GM18498 (cell line): ENCODE data around the gene PHOSPHO2.
"Not testable (repeated sequence)": the region's sequence is repeated elsewhere in the genome, so short reads cannot be mapped to it uniquely, and the experiment has no call there.

Source experiments
- ATAC-seq: cut with Tn5 transposase; IDR thresholded peaks from one replicate; pipeline ENCODE4 v1.9.1; 2021; ENCODE audit warnings: mild to moderate bottlenecking, moderate library complexity; ENCODE audit not compliant: unreplicated experiment

PHOSPHO2 gene

GRCh38 chr2:169683425-169684134, 10.7 kb upstream of the PHOSPHO2 start:
- no peak for ATAC-seq

- ATAC-seq: no peak
Observed at GRCh38 chr2:169684135-169684565, 10.1 kb upstream of the PHOSPHO2 start.

GRCh38 chr2:169684712-169685111, 9.6 kb upstream of the PHOSPHO2 start:
- not testable (repeated sequence) for ATAC-seq

GRCh38 chr2:169686825-169687224, 7.4 kb upstream of the PHOSPHO2 start:
- ATAC-seq: not testable (repeated sequence)

GRCh38 chr2:169687943-169688342, 6.3 kb upstream of the PHOSPHO2 start:
- not testable (repeated sequence) for ATAC-seq

- no peak for ATAC-seq
Observed at GRCh38 chr2:169690958-169691357, 3.3 kb upstream of the PHOSPHO2 start.

GRCh38 chr2:169692718-169693117, 1.6 kb upstream of the PHOSPHO2 start:
- no peak for ATAC-seq

GRCh38 chr2:169693360-169693759, 909 bp upstream of the PHOSPHO2 start:
- ATAC-seq: no peak

- no peak for ATAC-seq
Observed at GRCh38 chr2:169694894-169695260, 608 bp downstream of the PHOSPHO2 start.

- no peak for ATAC-seq
Observed at GRCh38 chr2:169696381-169696780, 2.1 kb downstream of the PHOSPHO2 start.

GRCh38 chr2:169699173-169699572, 4.9 kb downstream of the PHOSPHO2 start:
- ATAC-seq: not testable (repeated sequence)

GRCh38 chr2:169702996-169703395, 8.7 kb downstream of the PHOSPHO2 start:
- ATAC-seq: no peak

- no peak for ATAC-seq
Observed at GRCh38 chr2:169704160-169704708, 10.0 kb downstream of the PHOSPHO2 start.

- no peak for ATAC-seq
Observed at GRCh38 chr2:169705927-169706326, 11.7 kb downstream of the PHOSPHO2 start.

- ATAC-seq: no peak
Observed at GRCh38 chr2:169707626-169708025, 13.4 kb downstream of the PHOSPHO2 start.

GRCh38 chr2:169709331-169709730, 15.1 kb downstream of the PHOSPHO2 start:
- no peak for ATAC-seq

GRCh38 chr2:169709981-169710380, 15.7 kb downstream of the PHOSPHO2 start:
- ATAC-seq: no peak

GRCh38 chr2:169711751-169712509, 17.7 kb downstream of the PHOSPHO2 start:
- ATAC-seq: no peak

- no peak for ATAC-seq
Observed at GRCh38 chr2:169712791-169713227, 18.5 kb downstream of the PHOSPHO2 start.

- no peak for ATAC-seq
Observed at GRCh38 chr2:169713331-169713730, 19.1 kb downstream of the PHOSPHO2 start.

- ATAC-seq: no peak
Observed at GRCh38 chr2:169714699-169715098, 20.4 kb downstream of the PHOSPHO2 start.
